ENCODE results near the gene FRRS1.
"Not testable (repeated sequence)": the region's sequence is repeated elsewhere in the genome, so short reads cannot be mapped to it uniquely, and the experiment has no call there.

Gene FRRS1, protein sequence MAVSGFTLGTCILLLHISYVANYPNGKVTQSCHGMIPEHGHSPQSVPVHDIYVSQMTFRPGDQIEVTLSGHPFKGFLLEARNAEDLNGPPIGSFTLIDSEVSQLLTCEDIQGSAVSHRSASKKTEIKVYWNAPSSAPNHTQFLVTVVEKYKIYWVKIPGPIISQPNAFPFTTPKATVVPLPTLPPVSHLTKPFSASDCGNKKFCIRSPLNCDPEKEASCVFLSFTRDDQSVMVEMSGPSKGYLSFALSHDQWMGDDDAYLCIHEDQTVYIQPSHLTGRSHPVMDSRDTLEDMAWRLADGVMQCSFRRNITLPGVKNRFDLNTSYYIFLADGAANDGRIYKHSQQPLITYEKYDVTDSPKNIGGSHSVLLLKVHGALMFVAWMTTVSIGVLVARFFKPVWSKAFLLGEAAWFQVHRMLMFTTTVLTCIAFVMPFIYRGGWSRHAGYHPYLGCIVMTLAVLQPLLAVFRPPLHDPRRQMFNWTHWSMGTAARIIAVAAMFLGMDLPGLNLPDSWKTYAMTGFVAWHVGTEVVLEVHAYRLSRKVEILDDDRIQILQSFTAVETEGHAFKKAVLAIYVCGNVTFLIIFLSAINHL

DNA sequence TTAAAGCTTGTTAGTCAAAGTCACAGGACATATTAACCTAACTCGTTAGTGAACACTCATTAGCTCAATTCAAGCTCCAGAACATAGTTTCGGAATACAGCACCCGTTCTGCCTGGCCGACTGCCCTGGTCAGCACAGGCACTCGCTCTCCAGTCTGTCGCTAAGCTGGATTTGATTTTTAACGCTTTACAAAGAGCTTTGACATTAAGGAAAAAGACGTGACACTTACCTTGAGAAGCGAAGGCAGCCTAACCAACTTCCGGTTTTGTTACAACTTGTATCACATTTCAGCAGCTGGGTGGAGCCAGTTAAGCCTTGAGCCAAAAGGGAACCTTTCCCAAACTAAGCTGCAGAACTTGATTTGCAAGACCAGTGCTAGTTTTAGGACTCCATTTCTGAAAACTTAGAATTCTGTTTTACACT is at the start of gene FRRS1:
Gene FRRS1 (minus strand): TSS at position 258 of the 423 bp plus-strand sequence. CDS start 17,867 bp downstream, outside the sequence.
- no peak for DNase-seq (ENCODE audit: low read depth in 1 of 2, low spot score in 1 of 2)

DNA sequence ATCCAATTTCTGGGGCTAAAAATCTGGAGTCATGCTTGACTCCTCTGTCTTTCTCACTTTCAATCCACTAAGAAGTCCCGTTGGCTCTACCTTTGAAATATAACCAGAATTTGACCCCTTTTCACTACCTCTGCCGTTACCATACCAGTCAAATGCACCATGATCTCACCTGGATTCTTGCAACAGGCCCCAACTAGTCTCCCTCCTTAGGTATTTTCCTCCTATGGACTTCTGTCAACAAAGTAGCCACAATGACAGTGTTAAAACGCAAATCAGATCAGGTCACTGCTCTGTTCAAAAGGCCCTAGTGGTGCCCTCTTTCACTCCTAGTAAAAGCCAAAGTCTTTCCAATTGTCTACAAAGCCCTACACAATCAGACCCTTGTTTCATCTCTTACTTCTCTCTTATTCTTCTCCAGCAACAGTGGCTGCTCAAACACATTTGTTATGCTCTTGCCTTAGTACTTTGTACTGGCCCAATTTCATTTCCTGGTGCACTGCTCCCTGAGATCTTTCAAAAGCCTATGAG is 48.0 kb upstream of the FRRS1 start:
- no peak for DNase-seq (ENCODE audit: low read depth in 1 of 2, low spot score in 1 of 2)

DNA sequence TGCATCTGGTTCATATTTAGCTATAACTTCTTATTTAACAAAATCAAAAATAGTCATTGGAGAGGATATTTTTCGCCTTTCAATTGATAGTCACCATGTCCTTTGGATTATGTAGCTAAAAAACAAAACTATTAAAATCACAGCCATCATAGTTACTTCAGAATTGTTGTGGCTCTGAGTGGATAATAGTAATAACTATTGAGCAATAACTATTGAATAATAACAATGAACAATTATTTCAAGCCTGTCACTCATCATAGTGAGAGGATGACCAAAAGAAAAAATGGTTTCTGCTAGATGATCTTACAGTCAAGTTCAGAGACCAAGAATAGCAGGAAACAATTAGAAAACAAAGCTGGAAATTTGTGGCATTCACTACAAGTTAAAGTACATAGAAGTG is 45.3 kb upstream of the FRRS1 start:
- DNase-seq (ENCODE audit: low read depth in 1 of 2, low spot score in 1 of 2): no peak

DNA sequence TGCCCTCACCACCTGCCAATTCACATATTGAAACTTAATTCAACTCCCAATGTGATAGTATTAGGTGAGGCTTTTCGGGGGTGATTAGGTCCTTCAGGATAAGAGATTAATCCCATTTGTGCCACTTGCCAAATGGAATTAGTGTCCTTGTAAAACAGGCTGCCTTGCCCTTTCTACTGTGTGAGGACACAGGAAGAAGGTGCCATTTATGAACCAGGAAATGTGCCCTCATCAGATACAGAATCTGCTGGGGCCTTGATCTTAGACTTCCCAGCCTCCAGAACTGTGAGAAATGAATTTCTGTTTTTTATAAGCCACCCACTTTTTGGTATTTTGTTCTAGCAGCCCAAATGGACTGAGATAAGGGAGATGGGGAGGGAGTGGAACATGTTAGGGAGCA is 44.6 kb upstream of the FRRS1 start:
- DNase-seq (ENCODE audit: low read depth in 1 of 2, low spot score in 1 of 2): no peak

DNA sequence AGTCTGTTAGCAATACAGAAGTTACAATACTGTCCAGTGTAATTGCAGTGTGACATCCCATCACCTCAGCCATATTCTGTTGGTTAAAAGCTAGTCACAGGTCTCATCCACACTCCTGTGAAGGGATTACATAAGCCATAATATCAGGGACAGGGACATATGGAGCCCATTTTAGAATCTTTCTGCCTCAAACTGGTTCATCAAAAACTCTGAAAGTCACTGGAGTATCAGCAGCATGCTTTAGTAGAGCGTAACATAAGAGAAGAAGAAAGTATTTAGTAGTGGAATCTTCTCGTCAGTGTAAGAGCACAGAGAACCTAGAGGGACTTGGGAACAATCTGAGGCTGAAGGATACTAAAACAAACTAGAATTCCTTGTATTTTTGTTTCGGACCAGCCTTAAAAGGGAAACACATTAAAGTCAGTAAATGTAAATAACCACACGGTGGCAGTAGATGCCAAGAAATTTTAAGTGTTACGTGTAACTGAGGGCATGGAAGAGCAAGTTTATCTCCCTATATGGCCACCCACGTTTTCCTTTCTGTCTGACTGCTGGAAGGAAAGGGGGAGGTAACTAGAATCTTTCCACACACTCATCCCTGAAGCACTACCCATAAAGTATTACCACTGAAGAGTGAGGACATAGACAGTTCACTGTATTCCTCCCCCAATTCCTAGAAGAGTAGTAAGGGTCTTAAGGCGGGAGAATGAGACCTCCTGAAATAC is 42.1 kb upstream of the FRRS1 start:
- DNase-seq (ENCODE audit: low read depth in 1 of 2, low spot score in 1 of 2): no peak

DNA sequence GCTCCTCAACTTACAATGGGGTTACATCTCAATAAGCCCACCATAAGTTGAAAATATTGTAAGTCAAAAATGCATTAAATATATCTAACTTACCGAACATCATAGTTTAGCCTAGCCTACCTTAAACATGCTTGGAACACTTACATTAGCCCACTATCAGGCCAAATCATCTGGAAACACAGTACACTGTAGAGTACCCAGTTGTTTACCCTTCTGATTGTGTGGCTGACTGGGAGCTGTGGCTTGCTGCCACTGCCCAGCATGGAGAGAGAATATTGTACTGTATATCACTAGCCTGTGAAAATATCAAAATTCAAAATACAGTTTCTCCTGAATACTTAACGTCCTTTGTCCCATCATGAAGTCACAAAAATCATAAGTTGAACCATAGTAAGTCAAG is 40.4 kb upstream of the FRRS1 start:
- no peak for DNase-seq (ENCODE audit: low read depth in 1 of 2, low spot score in 1 of 2)

DNA sequence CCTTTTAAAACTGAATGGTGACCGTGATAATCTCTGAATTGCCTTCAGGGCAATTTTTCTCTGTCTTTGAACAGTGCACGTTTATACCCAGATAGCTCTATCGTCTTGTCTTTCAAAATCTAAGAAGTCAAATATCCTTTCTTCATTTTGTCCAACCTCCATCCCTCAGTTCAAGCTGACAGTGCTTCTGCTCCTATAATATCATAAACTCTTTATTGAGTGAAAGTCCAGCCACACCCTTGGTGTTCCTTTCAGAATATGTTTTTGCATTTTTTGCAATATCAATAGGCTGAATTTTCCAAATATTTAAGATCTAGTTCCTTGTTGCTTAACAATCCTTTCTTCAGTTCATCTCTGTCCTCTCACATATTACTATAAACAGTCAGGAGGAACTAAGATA is 35.1 kb upstream of the FRRS1 start:
- no peak for DNase-seq (ENCODE audit: low read depth in 1 of 2, low spot score in 1 of 2)

DNA sequence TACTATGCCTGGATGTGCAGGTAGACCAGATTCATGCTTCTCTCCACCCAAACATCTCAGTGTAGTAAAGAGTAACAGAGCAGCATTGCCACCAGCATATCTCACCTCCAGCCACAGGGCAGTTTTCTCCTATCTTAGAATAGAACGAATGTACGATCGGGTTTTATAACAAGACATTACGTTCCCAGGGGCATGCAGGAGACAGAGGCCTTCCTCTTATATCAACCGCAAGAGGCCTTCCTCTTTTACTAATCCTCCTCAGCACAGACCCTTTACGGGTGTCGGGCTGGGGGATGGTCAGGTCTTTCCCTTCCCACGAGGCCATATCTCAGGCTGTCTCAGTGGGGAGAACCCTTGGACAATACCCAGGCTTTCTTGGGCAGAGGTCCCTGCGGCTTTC is 27.4 kb upstream of the FRRS1 start:
- DNase-seq (ENCODE audit: low read depth in 1 of 2, low spot score in 1 of 2): not testable (repeated sequence)

DNA sequence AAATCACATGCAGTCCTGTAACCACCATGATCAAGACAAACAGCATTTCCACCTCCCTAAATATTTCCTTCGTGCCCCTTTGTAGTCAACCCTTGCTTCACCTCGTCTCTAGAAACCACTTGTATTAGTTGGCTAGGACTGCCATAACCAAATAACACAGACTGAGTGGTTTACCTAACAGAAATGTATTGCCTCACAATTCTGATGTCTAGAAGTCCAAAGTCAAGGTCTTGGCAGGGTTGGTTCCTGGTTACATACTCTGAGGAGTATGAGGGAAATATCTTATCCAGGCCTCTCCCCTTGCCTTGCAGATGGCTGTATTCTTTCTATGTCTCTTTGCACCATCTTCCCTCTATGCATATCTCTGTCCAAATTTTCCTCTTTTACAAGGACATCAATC is 23.3 kb upstream of the FRRS1 start:
- DNase-seq (ENCODE audit: low read depth in 1 of 2, low spot score in 1 of 2): no peak

DNA sequence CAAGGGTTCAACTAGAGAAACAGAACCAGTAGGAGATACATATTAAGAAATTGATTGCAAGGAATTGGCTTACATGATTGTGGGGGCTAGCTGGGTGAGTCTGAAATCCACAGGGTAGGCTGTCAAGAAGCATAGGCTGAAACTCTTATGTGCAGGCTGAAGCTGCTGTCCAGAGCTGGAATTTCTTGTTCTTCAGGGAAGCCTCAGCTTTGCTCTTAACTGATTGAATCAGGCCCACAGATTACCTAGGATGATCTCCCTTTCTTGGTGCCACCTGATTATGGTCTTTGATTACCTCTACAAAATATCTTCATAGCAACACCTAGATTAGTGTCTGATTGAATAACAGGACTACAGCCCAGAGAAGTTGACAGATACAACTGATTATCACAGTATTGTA is 22.5 kb upstream of the FRRS1 start:
- no peak for DNase-seq (ENCODE audit: low read depth in 1 of 2, low spot score in 1 of 2)

DNA sequence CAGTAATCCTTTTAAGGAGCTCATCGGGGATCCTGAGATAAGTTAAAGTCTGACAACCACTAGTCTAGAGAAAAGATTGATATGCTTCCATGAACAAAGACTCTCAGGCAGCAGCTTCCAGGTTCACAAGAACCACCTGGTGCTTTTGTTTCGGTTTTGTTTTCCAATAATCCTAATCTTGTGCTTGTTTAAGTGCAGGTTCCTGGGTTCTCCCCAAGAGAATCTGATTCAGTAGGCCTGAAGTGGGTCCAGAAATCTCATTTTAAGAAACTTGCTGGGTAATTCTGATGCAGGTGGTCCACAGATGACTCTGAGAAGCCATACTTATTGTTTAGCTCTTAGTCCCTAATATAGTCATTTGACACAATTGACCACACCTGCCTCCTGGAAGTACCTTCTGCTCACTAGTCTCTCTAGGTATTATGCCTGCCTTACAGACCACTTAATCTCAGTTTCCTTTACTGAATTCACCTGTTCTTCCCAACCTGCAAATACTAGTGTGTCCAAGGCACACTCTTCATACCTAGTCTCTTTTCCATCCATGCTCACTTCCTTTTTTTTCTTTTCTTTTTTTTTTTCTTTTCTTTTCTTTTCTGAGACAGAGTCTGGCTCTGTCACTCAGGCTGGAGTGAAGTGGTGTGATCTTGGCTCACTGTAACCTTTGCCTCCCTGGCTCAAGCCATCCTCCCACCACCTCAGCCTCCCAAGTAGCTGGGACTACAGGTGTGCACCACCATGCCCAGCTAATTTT is 20.5 kb upstream of the FRRS1 start:
- DNase-seq (ENCODE audit: low read depth in 1 of 2, low spot score in 1 of 2): no peak

DNA sequence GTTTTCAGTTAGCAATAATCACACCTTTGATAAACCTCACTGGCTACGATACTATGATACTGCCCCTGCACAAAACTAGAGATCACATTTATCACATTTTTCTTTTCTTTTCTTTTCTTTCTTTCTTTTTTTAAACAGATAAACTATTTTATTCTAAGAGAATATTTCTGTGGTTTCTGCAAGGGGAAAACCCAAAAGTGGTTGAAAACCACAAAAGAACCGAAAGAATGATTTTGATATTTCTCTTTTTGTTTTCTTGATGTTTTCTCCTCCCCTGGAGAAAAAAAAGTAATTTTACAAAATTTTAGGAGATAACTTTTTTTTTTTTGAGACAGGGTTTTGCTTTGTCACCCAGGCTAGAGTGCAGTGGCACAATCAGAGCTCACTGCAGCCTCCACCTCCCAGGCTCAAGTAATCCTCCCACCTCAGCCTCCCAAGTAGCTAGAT is 18.4 kb upstream of the FRRS1 start:
- no peak for DNase-seq (ENCODE audit: low read depth in 1 of 2, low spot score in 1 of 2)

DNA sequence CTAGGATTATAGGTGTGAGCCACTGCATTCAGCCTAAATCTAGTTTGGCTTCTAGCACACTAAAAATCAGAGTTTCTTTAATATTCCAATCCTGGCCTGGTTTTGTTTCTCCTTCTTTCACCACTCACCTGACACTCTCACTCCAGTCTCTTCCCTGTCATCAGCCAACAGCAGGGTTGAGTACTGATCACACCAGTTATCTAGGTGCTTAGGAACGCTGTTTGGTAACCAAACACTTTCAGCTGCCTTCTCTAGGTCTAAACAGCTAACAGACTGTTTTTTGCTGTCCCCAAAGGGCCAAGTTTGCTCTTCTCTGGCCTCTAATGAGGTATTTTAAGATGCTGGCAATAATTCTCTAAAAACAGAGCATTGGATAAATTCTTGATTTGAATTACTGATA is 17.7 kb upstream of the FRRS1 start:
- no peak for DNase-seq (ENCODE audit: low read depth in 1 of 2, low spot score in 1 of 2)

DNA sequence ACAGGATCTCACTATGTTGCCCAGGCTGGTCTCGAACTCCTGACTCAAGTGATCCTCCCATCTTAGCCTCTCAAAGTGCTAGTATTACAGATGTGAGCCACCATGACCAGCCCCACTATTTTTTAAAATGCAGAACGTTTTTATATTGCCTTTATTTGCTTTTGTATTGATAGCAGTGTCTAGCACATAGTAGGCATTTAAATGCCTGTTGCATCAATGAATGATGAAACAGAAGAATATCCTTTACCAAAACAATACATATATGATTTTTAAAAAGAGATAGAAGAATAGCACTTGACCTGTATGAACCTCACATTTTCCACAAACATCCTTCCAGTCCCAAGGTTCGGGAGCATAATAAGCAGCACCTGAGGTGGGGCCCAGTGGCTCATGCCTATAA is 16.5 kb upstream of the FRRS1 start:
- DNase-seq (ENCODE audit: low read depth in 1 of 2, low spot score in 1 of 2): no peak

DNA sequence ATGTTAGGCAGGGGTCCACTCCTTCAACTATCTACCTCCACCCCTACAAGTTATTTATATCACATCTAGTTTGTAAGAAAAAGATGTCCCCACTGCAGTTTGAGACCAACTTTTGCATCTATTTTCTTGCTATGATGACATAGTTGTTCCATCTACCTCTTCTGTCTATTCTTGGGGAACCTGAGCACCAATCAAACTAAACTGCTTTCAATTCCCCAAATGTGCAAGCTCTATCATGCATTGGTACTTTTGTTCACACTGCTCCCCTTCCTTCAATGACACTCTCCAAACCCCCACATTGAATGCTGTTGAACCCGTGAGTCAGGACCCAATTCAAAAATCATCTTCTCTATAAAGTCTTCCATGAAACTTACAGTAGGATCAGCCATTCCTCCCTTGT is 16.0 kb upstream of the FRRS1 start:
- DNase-seq (ENCODE audit: low read depth in 1 of 2, low spot score in 1 of 2): no peak

DNA sequence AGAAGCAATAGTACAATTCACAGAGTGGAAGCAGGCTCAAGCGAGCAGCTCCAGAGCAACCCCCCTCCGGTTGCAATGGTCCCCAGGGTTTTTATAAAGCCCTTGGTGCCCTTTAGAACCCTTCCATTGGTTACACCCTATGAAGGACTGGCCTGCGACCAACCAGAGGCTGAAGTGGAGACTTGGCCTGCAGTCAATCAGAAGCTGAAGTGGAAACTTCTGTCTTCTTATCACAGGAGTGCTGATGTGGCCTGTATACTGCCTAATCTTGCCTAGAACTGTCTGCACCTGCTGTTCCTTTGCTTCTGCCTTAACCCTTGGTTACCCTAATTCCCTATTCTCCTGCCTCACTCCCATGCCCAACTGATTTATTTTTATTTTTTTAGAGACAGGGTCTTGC is 15.4 kb upstream of the FRRS1 start:
- no peak for DNase-seq (ENCODE audit: low read depth in 1 of 2, low spot score in 1 of 2)

DNA sequence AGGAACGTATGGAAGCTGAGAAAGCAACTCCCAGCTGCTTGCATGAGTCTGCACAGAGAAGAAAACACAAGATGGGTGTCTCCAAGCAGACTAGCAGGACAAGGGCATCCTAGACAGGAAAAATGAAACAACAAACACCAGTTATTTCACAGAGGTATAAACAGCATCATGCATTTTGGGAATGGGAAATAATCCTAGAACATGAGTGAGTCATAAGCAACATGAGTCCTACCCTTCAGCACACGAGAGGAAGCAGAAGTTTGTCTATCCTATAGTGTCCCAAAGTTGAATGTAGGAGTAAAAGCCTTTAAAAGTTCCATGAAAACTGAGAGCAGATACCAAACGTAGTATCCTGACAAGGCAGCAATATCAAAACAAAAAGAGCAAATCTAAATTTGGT is 11.3 kb upstream of the FRRS1 start:
- no peak for DNase-seq (ENCODE audit: low read depth in 1 of 2, low spot score in 1 of 2)

DNA sequence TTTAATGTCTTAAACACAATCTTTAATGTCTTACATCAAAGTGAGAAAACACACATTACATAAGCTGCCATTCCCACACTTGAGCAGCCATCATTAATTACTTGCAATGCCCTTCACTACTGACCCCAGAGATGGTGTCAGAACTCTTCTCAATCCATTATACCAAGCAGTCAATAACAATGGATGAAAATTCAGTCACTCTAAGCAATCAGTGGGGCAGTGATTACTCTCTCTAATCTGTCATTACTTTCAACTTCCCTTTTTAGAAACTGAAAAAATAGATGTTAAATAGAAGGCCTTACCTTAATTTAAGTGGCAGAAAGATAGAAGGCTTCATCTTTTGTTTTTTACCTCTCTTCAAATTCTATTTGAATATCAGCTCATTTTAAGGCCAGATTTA is 9.7 kb upstream of the FRRS1 start:
- DNase-seq (ENCODE audit: low read depth in 1 of 2, low spot score in 1 of 2): no peak

DNA sequence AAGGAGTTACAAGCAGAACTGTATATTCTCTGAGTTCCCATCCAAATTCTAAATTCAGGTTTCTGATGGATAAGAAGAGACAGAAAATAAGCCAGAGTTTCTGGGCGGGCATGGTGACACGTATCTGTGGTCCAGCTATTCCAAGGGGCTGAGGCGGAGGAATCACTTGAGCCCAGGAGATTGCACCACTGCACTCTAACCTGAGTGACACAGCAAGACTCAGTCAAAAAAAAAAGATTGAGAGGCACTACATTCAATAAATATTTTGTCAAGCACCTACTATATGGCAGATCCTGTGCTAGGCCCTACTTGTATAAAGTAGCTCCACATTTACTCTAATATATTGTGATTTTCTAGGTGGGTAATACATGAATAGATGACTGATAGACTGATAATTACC is 6.4 kb upstream of the FRRS1 start:
- no peak for DNase-seq (ENCODE audit: low read depth in 1 of 2, low spot score in 1 of 2)

DNA sequence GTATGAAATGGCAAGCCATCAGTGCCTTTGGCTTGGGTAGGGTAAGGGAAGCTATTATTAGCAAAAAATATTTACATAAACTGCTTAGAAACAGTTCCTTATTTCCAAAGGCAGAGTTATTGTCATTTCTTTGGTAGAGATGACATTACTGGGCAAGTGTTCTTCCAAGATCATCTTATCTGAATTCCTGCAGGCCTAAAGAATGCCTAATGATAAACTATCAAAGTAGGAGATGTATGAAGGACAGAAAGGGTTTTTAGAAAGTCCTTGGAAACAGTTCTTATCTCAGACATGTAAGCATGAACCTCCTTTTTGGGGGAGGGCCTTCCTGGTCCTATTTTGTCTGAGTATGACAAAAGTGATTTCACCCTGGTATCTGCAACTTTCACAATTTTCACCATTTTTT is 5.1 kb upstream of the FRRS1 start:
- DNase-seq (ENCODE audit: low read depth in 1 of 2, low spot score in 1 of 2): no peak

DNA sequence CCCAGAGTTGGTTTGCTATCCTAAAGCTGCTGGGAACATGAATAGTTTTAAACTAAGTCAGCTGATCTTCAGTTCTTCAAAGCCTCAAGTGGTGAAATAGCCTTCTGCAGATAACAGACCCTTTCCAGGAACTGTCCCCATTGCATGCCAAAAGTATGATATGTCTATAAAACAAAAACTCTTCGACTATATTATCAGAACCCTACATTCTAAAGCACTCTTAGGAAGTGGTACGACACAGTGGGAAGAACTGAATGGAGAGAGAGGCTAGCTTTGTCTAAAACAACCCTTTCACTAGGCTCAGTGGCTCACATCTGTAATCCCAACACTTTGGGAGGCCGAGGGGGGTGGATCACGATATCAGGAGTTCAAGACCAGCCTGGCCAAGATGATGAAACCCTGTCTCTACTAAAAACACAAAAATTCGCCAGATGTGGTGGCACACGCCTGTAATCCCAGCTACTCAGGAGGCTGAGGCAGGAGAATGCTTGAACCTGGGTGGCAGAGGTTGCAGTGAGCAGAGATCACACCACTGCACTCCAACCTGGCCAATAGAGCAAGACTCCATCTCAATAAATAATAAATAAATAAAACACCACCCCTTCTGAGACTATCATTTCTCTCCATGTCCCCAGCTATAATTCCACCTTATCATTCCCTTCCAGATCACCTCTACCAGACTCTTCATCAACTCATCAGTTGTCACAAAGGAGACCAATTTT is 2.2 kb upstream of the FRRS1 start:
- no peak for DNase-seq (ENCODE audit: low read depth in 1 of 2, low spot score in 1 of 2)
